NK-92 (cell line): ENCODE measurements around the gene MOK.
A peak's percentile ranks its signal among the peaks of the same experiment; 100 is the strongest.
"Not testable (repeated sequence)": the region's sequence is repeated elsewhere in the genome, so short reads cannot be mapped to it uniquely, and the experiment has no call there.

ENCODE experiments used
- DNase-seq: peaks from one replicate; lab custom pipeline; 2025; ENCODE audit not compliant: unreplicated experiment; lab: John Stamatoyannopoulos, UW

Gene MOK

DNA sequence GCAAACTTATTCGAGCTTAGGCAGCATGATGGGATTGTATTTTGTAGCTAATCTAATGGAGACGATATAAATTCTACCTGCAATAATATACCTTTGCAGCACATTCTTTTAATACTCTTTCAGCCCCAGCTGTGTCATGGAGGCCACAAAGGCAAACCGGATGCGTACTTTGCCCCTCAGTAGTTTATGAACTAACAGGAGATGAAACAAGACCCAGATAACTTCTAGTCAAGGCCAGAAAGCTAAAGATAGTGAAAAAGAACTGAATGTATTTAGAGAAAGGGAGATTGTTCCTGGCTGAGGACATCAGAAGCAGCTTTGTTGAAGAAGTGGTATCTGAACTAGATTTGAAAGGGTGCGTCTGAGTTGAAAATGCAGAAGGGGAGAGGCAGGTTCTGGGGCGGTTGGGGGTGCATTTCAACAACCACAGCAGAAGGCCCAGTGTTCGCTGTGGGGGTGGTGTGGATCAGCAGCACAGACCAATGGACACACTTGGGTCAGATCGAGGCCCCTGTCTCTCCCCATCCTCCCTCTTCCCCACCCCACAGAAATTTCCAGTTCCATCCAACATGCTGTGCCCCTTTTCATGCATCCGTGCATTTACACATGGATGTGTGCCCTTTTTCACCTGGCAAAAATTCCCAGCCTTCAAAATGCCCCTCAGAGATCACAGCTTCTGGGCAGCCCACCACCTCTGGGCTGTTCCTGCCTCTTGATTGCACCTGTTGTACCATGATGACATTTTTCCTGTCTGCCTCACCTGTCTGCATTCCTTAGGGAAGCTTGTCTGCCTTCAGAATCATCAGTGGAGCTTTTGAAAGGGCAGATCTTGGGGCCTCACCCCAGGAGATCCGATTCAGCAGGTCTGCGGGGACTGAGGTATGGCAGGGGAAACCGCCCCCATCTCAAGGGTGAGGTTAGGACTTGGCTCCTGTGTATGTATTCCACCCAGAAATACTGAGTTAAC lies 16.8 kb upstream of the MOK start:
- no peak for DNase-seq

DNA sequence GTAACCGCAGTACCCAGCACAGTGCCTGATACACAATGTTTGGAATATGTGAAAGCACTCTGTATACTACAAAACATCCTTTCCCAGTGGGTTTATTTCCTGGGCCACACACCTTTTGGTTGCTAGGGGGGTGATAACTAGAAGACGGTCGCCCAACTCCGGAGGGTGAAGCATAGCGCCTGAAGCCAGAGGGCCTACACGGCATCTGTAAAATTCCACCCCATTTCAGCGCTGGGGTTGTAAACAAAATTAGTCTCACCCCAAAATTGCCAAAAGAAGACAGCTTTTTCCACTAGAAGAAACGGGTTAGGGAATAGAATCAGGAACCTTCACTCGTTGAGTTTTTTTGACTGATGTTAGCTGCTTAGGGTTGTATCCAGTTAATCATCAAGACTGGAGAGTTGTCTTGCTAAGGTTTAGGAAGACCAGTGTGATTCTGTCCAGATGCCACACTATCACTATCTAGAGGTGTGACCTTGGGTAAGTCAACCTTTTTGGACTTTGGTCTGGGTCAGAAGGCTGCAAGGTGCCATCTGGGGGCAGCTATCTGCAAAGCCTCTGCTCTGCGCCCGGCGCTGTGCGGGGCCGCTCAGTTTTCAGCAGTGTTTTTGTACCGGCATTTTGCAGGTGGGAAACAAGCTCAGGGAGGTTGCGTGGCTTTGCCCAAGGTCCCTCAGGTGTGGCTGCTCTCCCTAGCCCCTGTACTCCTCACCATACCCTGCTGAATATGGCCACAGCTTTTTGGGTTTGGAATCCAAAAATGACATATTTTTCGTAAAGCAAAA lies 15.9 kb upstream of the MOK start:
- no peak for DNase-seq

DNA sequence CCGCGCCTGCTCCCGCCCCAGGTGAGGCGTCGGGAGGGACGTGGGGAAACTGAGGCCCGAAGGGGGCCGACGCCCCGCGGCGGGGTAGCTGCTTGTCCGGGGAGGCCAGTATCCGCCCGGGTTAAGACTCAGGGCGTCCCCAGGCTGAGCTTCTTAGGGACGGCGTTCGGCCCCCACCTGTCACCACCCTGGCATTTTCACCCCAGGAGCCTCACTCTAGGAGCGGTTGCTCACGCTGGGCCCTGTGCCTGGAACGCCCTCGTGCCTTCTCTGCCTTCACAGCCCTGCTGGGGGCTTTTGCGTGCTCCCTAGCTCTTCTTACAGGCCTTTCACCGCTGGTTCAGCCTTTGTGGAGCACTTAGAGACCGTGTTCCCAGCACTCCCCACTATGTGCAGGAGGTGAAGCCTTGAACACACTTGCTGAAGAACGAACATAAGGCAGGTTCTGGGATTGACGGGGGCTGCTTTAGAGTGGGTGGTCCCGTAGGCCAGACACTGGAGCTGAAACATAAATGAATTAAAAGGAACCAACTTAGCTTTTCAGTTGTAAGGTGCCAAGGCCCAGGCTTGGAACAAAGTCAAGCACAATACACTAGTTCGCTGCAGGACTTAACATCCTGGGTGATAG lies 15.2 kb upstream of the MOK start:
- no peak for DNase-seq

DNA sequence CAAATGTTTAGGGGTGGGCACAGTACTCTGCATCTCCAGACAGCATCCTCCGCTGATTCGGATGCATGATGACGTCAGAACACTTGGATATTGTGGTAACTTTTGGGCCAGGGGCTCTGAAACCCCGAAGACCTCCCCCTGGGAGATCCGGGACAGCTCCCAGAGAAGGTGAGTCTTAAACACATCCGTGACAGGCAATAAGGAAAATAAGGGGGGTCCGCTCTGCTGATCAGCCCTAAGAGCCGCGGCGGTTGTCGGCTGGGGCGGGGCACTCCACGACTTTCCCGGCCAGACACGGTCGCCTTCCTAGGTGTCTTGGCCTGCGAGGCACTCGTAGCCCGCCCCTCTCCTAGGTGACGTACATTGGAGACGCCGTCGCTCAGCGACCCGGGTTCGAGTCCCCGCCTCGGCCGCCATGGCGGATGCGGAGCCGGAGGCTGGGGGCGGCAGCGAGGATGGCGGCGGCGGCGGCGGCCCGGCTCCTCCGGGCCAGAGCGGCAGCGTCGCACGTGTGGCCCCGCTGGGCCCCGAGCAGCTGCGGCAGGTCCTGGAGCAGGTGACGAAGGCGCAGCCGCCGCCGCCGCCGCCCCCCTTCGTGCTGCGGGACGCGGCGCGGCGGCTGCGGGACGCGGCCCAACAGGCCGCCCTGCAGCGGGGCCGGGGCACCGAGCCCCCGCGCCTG lies 14.5 kb upstream of the MOK start, which contains the start of gene ZNF839:
TSS of gene ZNF839 (plus strand) at position 396 of the 682 bp plus-strand sequence. CDS start at position 416, 20 bp downstream.
- DNase-seq: peak; percentile 28

DNA sequence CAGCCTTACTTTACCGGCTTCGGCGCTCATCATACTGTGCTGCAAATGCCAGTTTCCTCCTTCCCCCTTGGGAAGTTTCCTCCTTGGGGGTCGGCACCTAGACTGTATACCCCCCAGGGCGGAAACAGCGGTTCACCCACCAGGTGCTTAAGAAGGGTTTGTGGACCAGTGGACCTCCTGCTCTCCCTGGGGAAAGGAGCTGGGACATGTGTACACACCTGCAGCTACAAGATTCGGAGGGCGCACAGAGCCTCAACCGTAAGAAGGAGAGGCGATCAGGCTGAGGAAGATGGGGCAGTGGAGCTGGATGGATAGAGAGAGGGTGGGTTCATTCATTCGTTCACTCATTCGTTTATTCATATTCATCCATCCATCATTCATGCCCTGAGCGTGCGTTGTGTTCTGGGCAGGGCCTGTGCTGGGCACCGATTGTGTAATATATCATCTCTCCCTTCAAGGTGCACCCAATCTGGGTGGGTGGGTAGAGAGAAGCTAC lies 13.9 kb upstream of the MOK start:
- DNase-seq: no peak

DNA sequence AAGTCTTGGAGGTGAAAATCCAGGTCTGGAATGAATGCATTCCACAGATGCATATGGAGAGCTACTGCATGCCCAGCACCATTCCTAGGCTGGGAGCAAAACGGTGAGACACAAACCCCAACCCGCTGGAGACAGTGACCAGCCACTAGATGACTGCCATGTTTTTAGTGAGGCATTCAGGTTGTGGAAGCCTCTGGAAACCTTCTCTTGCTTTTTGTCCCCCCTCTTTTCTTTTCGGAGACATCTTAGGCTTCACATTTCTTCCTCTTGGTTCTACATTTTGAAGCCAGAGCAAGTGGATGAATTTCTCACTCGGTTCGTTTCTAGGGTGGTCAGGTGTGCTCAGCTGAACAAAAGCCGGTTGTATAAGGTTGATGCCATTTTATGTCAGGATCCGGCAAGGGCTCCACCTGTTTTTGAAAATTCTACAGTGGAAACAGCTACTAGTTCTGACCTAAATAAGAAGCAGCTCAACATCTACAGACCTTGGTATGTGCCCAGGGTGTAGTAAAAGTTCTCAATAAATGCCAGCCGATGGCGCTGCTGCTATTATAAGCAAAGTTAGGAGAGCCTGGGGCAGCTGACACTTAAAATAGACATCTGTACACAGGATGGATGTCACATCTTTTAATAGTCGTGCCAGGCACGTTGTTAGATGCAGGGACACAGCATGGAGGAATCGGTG lies 12.7 kb upstream of the MOK start:
- no peak for DNase-seq

DNA sequence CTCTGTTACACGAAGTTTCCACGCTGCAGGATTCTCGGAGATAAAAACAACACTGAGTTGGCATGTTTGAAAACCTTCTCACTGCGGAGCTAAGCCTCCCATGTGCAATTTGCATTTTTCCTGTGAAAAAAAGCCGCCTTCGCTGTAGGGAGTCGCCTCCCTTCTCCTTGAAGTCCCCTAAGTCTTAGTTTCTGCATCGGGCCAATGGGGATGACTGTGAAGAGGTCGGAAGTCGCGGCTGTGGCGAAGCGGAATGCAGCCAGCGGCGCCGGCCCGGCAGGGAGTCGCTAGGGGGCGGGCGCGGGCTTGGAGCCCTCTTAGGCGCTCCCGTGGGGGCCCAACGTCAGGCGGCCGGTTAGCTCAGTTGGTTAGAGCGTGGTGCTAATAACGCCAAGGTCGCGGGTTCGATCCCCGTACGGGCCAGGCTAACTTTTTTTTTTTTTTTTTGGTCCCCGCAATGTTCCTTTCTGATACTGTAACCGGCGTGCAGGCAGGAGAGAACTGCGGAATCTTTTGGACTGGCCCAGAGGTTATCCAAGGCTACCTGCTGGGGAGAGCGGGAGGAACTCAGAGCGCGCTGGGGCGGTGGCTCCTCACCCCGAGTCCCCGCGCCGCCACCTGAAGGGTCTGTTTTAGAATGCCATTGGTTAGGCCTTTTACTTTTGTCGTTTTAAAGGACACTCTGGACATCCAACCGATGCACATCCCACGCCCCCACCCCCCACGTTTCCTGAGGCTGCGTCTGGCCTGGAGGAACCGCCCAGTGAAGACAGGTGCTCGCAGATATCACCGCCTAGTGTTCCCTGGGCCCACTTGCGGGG lies 12.0 kb upstream of the MOK start:
- peak; percentile 51 for DNase-seq

DNA sequence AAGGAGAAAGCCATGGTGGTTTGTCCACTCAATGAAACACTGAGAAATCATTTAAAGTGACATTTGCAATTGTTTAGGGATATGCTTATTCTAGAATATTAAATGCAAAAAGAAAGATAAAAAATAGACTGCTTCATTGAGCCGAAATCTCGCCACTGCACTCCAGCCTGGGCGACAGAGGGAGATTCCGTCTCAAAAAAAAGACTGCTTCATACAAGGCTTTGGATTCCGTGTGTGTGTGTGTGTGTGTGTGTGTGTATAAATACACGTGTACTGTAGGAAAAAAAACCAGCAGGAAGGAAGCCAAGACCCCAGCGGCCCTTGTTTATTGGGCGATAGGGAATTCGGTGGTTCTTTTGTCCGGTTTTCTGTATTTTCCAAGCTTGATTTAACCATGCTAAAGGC lies 11.4 kb upstream of the MOK start:
- no peak for DNase-seq

DNA sequence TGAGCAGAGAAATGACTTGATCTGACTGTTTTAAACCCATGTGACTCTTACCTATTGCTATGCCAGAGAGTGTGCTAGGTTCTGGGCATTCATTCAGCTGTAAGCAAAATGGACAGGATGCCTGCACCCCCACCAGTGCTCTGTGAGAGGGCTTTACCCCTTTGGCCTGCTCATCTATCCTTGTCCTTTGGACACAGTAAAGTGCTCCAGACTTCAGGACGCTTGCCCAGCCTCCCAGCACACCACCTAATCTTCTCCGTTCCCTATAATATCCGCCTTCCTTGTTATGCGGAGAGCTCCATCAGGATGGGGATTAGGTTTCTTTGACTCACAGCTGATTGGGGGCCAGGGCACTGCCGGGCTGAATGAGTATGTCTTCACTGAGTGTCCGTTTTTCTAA lies 10.2 kb upstream of the MOK start:
- no peak for DNase-seq

DNA sequence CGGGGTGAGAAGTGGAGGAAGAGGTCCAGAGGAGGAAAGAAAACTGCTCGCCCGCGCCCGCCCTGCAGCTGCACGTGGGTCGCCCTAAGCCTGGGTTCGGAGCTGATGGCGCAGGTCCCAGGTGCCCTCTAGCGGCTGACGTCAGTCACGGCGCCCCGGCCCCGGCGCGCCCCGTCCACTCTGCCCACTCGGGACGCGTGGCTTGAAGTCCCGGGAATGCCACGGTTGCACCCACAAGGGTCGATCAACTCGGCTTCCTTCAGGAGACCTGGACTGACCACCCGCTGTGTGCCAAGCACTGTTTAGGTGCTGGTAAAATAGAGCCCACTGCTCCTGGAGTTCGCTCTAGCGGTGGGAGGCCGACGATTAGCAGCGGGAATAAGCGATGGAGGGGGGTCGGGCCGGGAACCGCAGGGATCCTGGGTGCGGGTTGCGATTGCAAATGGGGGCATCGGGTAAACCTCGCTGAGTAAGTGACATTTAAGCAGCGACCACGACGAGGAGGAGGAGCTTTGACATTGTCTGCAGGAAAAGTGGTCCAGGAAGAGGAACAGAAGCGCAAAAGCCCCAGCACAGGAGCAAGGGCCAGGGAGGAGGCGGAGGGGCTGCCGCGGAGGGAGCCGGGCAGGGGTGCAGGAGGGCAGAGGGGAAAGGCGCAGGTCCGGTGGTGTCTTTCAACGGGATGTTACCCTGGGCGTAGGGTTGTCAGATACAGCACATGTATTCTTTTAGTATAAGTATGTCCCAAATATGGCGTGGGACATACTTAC lies 9.5 kb upstream of the MOK start:
- no peak for DNase-seq

DNA sequence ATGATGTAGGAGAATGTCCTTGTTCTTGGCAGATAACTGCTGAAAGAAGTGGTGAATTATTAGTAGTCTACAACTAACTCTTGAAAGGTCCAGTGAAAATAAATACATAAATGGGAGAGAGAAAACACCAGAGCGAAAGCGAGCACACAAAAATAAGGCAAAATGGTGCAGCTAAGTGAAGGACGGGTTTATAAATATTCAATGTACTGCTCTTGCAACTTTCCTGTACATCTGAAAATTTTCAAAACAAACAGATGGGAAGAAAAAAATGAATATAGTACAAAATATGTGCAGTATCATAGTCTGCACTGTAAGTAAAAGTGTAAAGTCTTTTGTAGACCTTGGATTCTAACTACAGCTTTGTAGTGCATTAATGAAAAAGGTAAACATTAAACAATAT lies 1.3 kb downstream of the MOK start:
- DNase-seq: no peak

DNA sequence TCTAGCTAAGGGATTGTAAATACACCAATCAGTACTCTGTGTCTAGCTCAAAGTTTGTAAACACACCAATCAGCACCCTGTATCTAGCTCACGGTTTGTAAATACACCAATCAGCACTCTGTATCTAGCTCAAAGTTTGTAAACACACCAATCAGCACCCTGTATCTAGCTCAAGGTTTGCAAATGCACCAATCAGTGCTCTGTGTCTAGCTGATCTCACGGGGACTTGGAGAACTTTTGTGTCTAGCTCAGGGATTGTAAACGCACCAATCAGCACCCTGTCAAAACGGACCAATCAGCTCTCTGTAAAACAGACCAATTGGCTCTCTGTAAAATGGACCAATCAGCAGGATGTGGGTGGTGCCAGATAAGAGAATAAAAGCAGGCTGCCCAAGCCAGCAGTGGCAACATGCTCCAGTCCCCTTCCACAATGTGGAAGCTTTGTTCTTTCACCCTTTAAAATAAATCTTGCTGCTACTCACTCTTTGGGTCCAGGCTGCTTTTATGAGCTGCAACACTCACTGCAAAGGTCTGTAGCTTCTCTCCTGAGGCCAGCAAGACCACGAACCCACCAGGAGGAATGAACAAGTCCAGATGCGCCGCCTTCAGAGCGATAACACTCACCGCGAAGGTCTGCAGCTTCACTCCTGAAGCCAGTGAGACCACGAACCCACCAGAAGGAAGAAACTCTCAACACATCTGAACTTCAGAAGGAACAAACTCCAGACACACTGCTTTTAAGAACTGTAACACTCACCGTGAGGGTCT lies 6.5 kb downstream of the MOK start:
- not testable (repeated sequence) for DNase-seq

DNA sequence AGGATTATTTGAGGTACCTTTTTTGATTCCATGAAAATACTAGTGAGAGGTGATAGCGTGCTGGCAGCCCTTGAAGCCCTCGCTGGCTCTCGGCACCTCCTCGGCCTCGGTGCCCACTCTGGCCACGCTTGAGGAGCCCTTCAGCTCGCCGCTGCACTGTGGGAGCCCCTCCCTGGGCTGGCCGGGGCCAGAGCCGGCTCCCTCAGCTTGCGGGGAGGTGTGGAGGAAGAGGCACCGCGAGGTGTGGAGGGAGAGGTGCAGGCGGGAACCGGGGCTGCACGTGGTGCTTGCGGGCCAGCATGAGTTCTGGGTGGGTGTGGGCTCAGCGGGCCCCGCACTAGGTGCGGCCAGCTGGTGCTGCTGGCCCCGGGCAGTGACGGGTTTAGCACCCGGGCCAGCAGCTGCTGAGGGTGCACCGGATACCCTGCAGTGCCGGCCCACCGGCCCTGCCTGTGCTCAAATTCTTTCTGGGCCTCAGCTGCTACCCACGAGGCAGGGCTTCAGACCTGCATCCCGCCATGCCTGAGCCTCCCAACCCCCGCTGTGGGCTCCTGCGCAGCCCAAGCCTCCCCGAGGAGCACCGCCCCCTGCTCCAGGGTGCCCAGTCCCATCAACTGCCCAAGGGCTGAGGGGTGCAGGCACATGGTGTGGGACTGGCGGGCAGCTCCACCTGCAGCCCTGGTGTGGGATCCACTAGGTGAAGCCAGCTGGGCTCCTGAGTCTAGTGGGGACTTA lies 7.4 kb downstream of the MOK start:
- DNase-seq: no peak

DNA sequence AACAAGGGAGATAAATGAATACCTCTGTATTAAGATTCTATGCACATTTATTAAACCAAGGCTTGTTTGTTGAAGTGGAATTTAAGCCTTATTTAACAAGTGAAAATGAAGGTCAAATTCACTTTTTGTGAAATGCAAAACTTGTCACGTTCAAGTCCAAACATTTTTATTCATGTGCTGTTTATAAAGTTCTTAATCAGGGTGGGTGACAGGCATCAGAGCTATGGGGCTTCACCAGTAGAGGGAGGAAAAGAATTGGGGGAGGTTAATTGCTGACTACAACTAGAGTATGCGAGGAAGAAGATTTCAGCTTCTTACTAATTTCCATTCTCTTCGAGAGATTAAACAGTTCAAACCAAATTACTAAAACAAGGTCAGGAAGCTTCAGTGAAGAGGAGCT lies 9.7 kb downstream of the MOK start:
- DNase-seq: no peak

DNA sequence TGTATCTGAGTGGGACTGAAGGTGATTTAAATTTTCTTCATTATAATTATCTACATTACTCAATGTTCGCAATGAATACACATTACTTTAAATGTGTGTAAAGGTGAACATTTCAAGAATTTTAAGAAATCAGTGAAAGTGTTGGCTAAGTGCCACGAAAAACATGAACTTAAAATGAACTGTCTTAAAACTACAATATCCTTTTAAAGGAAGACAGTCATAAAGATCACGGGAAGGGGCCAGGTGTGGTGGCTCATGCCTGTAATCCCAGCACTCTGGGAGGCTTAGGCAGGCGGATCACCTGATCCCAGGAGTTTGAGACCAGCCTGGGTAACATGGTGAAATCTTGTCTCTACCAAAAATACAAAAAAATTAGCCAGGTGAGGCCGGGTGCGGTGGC lies 11.2 kb downstream of the MOK start:
- no peak for DNase-seq

DNA sequence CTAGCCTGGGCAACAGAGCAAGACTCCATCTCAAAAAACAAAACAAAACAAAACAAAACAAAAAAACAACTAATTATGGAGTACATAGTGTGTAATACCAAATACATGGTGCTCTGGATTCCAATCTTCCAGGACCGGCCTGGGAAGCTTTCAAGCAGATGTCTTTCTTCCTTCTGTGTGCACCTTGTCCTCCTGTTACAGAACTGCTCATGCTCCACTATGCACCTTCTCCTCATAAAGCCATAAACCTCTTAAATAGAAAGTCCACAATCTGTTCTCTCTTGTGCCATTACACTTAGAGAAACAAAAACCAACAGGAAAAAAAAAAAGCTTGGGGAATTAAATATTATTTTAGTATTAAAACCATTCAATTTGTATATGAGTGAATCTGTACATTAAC lies 12.5 kb downstream of the MOK start:
- DNase-seq: no peak

DNA sequence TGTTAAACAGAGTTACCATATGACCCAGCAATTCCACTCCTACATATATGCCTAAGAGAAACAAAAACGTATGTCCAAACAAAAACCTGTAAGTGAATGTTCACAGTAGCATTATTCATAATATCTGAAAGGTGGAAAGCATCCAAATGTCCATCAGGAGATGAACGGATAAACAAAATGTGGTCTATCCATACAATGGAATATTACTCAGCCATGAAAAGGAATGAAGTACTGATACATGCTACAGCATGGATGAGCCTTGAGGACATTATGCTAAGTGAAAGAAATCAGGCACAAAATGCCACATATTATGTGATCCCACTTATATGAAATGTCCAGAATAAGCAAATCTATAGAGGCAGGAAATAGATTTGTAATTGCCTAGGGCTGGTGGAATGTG lies 16.8 kb downstream of the MOK start:
- DNase-seq: no peak
